Measurements from ENCODE around the gene BCR.

BCR gene

DNA sequence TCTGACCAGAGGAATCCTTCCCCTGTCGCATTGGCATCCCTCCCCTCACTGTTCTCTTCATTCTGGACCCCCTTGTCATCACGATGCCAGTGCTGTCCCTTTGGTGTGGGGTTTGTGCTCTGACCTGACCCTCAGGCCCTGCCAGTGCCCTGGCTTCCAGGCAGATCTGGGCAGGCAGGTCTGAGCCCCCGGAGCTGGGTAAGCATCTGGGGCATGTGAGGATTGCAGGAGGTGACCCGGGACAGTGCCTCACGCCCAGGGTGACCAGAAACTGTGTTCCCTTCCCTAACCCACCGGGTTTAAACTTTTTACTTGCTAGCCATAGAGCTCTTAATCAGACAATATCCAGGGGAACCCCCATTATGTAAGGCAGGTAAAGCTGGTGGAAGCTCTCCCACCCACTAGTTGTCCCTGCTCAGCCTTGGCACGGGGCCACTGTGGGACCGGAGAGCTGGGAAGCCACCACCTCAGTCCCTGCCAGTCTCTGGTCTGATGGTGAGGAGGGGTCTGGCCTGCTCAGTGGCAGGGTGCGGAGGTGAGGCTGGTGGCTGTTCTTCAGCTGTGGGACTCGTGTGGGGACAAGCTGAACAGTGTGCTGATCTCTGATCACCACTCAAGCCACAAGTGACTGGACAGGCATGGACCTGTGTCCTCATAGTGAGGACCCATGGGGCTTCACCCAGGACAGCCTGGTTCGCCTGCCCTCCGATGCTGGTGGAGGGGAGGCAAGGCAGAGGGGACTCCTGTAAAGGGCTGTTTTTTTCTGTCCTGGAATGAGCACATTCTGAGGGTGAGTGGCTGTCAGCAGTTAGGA lies 38.0 kb downstream of the BCR start:
- DNase-seq, result no peak

DNA sequence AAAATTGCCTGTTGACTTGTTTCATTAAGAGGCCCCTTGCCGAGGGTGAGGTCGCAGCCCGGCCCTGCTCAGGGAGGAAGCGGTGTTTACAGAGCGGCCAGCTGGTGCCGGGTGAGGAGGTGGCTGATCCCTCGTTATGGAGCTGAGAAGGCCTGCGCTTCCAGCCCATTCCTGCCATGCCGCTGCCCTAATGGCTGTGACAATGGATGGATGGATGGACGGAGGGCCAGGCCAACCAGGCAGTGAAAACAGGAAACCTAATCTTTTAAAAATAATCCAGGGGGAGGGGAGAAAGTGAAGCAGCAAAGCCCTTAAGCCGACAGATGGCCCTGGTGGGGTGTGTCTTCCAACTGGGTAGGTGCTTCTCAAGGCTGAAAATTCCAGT lies 38.5 kb downstream of the BCR start:
- peak; percentile 56 for DNase-seq

DNA sequence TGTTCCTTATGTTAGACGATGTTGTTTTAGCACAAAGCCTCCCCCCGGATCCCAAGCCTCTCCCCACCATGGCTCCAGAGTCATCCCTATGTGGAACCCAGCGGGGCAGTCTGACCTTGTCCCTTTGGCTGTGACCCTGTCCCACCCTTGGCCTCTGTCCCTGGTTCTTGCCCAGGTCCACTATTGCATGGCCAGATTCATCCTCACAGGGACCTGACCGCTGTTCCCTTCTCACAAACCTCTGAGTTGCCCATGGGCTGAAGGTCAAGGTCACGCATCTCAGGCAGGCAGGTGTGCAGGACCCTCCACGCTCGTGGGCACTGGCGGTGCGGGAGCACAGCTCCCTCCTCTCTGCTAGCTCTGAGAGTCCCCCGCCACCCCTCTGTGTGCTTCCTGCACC lies 39.0 kb downstream of the BCR start:
- DNase-seq, result no peak

DNA sequence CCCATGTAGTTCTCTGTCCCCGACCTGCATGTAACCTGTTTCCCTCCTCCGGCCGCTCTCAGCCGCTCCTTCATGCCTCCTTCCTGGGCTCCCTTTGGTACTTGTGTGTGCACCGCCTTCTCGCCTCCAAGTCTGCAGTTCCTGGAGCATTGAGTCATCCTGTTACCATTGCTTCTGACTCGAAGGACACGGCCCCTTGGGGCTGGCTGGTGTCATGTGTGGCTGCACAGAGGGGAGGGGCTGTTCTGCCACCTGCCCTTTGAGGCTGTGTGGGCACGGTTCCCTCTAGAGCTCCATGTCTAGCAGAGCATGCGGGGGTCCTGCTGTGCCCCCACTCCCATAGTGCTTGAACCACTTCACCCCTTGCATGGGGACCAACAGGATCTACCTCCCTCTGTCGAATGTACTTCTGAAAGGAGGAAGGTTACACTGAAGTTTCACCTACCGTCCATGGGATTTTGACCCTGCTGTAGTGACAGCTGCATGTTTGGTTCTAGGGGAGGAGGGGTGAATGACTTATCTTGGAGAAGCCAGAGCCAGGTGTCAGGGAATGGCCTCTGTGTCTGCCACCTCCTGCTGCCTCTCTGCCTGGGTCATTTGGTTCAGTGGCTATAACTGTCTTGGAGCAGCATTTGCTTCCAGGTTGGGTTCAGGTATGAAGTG lies 39.6 kb downstream of the BCR start:
- peak; percentile 73 for DNase-seq

DNA sequence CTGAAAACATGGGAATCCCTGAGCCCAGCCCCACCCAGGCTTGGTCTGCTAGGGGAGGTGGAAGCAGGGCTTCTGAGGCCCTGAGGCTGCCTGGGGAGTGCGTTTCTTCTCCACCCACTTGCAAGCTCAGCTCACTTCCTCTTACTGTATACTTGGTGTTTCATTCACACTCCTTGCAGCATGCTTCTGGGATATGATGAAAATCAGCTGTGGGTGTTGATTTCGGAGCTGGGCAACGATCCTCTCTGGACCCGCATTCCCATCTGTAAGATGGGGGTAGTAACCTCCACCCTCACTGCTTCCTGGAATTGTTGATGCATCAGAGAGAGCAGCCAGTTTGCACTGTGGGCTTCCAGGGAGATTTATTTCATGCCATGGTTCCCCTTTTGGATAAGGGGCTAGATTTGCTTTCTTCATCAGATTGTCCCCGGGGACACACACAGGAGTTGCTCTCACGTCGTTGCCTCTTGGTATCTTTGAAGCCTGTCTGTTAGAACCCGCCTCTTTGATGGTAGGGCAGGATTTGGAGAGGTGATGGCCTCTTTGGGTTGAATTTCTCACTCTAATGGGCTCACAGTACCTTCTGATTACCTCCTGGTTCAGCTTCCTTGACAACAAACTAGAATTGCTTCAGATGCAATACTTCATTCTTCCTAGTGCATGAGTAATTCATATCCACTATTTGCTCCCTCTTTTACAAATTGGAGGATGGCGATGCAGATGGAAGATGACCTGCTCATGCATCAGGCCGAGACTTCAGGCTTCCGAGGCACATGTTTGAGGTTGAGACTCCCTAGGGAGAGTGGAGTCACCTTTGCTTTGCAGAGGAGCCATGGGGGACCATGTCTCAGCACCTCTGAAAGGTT lies 40.4 kb downstream of the BCR start:
- peak; percentile 38 for DNase-seq

DNA sequence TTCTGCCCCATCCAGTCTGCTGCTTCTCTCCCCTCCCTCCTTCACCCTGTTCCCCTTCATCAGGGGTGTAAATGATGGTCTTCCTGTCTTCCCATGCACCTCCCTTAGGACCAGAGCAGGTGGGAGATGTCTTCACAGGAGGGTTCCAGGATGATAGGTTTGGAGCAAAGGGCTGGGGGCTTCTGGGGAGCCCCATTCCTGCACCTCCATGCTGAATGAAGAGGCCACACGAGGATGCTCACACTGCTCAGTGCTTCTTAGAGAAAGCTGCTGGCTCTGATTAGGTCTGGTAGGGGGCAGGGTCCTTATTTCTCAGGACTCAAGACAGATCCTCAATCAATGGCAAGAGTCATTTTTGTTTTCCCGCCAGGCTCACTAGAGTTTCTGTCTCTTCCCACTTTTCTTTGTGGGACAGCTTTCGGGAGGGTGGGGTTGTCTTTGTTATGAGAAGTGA lies 41.1 kb downstream of the BCR start:
- no peak for DNase-seq

DNA sequence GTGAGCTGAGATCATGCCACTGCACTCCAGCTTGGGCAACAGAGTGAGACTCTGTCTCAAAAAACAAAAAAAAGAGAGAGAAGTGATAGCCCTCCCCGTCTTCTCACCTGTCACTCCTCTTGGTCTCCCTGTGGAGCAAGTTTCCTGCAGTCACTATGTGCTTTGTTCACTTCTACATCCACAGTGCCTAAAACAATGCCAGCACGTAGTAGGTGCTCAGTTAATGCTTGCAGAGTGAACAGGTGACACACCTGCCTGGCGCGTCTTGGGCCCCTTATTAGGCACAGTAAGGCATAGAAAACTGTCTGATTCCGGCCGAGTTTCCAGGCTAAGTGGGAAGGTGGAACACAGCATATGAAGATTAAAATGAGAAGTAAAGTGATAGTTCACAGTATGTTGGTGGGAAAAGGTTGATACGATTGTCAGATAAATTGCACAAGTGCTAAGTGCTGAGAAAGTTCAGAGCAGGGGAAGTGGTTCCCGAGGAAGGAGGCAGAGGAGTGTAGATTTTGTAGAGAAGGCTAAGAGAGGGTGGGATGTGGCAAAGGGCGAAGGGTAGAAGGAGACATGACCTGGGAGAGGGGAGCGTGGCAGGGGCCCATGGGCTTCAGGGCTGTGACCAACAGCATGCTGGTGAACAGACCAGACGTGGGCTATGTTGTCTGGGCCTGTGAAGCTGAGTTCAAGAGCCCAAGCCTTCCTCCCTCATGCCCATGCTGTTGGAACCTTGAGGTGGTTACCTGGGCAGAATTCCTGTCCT lies 41.9 kb downstream of the BCR start:
- no peak for DNase-seq

DNA sequence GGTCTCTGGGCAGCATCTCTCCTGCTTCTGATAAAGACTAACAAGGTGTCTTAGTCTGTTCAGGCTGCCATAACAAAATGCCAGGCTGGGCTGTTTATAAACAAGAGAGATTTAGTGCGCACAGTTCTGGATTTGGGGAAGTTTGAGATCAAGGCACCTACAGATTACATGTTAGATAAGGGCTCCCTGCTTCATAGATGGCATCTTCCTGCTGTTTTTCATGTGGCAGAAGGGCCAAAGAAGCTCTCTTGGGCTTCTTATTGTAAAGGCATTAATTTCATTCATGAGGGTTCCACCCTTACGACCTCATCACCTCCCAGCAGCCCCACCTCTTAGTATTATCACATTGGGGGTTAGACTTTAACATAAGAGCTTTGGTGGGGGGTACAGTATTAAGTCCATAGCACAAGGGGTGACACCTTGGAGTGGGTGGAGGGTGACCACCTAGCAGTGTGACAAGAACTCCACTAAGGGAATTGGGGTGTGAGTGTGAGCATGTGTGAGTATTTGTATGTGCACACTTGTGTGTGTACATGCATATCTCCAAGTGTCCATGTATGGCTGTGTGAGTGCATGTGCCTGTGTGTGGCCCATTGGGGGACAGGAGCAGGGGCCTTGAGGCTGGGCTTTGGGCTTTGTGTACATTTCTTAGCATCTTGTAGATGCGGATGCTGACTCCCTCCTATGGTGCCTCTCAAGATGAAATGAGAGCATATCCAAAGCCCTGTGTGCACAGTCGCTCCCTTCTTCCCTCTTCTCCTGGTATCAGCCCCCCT lies 42.7 kb downstream of the BCR start:
- no peak for DNase-seq

DNA sequence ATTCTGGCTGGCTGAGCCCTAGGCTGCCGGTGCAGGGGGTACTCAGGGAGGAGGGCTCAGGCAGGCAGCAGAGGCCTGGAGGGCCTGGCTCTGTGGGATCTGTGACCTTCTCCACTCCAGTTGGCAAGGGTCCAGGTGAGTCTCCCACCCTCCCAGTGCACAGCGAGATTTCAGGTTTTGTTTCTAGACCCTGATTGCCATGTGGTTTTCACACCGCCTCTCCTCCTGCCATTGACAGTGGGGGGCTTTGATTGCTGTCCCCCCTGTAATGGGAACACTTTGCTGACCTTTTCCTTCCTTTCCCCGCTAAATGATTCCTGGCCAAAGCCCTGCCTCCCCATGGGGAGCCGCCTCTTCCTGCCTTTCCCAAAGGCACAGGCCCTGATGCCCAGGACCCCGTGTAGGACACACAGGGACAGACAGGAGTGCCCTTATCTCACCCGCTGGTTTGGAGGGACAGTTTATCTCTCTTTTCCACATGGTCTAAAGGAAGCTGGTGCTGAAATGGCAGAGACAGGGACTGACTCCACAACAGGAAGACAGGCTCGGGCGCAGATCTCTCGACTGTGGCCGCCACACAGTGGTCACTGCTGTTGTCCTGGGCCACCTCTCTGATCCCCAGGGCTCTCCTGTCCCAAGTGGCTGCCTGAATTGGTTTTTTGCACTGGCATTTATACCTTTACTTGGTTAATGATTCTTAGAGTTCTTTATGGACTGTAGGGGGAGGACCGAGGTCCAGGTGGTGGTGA lies 43.4 kb downstream of the BCR start:
- DNase-seq, result peak; percentile 91

DNA sequence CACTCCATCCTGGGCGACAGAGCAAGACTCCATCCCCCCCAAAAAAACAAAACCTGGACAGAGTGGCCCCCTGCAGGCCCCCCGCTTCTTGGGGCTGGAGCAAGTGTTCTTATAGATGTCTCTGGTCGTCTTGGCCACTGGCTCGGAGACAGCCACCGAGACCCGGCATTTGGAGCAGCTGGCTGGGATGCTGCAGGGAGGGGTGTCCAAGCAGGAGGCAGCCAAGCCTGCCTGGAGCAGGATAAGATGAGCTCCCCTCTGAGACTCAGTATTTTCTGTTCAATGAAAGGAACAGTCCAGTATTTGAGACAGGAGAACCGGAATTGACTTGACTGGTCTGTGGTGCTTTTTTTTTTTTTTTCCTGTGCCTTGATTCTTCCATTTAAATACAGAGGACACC lies 44.5 kb downstream of the BCR start:
- no peak for DNase-seq

DNA sequence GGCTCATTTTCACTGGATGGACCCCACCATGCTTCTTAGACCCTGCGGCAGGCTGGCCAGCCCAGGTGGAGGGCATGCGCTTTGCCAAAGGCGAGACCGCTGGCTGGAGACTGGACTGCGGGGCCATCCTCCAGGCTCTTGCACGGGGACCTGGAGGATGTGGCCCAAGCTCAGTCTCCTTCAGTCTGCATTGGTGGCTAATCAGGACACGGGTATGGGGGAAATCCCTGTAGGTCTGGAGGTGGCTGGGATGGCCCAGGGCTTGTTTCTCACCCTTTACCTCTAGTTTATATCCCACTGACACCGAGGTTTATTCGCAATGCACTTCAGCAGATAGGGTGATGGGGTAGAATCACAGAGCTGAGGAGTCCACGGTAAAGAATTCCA lies 45.0 kb downstream of the BCR start:
- no peak for DNase-seq

DNA sequence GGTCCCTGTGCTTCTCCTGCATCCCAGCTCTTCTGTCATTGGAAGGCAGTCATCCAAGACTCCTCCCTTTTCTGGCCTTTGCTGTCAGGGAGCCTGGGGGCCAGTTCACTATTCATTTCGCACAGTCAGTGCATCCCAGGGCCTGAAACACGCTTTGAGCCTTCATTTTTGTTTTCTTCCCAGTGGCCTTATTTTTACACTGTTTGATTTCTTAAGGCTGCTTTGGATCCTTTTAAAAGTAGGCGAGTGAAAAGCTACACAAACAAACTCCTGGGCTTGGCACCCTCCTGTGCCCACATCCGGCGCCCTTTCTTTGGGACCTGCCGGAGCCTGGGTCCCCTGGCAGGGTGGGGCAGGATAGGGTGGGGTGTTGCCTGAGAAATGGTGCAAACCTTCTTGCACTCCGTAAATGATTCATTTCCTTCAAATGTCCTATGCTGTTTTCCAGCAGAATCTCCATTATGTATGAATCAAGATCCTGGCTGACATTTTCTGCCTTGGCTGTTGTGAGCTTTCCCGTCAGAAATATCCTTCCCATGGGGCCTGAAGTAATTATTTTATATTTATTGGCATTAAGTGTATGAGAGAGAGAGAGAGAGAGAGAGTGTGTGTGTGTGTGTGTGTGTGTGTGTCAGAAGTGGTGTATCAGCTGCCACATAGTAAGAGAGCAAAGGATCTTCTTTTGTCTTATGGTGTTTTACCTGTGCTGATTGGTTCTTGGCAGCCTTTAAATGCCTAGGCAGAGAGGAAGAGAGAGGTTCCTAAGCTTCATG lies 45.6 kb downstream of the BCR start:
- peak; percentile 20 for DNase-seq

DNA sequence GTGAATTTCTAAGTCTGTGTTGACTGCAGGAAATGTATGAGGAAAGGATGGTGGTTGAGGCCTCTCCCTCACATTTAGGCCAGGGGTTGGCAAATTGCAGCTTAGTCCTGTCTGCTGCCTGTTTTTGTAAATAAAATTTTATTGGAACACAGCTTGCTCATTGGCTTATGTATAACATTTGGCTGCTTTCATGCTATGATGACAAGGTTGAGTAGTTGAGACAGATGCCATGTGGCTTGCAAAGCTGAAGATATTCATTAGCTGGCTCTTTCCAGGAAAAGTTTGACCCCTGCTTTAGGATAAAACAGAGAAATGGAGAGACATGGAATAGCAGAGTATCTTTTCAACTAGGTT lies 46.2 kb downstream of the BCR start:
- DNase-seq, result no peak

DNA sequence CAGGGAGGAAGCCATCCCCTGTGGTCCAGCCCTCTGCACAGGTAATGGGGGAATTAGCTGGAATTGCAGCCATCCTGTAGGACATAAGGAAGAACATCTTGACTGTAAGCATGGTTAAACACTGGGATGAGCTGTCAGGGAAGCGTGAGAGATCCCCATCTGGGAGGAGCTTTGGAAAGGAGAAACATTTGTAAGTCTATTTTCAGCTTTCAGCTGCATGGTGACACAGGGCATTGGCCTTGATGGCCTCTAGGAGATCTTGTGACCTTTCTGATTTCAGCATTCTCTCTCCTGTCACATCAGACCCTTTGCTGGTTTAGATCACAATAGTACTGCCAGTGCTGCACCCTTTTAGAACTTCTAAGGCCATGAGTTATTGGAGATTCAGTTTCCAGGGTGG lies 47.1 kb downstream of the BCR start:
- DNase-seq, result no peak

DNA sequence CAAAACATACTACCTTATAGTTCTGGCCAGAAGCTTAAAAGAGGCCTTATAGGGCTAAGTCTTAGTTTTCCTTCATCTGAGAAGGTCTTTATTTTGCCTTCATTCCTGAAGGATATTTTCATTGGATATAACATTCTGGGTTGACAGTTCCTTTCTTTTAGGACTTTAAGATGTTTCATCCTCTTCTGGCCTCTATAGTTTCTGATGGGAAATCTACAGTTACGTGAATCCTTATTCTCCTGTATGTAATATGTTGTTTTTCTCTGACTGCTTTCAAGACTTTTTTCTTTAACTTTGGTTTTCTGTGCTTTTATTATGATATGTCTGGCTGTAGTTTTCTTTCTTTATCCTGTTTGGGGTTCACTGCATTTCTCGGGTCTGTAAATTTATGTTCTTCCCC lies 48.2 kb downstream of the BCR start:
- DNase-seq, result no peak

DNA sequence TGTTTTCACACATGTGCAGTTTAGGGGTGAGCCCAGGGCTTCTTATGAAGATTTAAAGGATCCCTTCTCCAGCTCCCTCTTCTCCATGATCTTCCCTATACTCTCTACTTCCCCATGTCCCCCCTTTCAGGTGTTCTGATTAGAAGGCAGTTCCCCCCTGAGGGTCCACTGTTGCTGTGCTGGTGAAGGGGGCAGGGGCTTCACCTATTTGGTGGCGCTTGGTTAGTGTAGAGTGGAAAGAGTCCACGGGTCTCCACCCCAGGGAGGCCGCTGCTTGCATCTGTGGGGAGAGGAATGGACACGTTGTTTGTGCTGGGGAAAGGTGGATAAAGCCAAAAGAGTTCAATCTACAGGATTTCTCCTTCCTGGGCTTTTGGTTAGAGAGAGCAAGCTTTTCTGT lies 49.3 kb downstream of the BCR start:
- no peak for DNase-seq

DNA sequence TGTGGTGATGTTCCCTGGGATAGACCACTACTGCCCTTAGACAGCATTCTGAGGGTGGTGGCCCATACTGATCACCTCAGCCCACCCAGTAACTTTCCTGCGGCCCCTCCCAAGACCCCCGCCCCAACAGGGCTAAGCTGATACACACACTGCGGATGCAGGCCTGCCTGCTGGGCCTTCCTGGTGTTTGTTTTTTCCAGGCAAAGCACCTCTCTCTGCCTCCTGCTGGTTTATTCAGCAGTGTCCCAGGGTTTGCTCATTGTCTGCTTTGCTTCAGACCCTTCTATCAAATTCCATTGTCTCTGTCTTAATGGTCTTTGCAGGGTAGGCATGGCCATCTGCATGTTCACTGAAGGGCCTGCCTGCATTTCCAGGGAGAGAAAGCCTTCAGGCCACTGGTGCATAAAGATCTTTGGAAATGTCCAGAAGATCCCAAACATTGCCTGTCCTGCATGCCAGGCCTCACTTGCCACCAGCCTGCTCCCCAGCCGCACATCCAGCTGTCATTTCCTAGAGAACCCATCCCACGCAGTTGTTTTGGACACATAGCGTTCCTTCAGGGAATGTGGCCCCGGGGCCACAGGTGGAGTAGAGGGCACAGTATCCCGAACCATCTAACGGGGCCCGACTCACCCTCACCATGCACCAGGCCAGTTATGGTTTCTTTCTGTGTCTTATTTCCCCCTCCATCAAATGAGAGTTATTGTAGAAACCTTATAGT lies 50.2 kb downstream of the BCR start:
- DNase-seq, result no peak

DNA sequence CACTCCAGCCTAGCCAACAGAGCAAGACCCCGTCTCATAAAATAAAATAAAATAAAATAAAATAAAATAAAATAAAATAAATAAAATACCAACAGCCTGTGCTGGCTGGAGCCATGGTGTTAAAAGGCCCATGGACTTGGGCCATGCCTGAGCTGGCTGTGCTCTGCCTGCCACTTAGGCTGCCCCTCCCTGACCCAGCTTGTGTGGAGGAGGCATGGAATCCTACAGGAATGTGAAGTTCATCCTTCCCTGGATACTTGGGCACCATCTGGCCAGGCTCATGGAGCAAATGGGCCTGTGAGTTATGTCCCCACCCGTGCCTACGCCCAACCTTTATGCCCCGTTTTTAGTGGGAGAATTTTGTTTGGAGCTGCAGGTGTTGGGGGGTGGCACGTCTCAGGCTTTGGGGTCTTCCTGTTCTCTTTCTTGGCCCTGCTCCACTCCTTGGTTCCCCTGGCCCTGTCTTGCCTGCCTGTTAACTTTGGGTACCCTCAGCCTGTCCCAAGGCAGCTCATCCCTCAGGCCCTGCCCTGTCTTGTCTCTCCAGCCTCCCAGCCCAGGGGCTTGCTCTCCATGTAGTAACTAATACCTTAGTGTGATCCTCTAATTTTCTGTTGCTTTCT lies 51.3 kb downstream of the BCR start:
- no peak for DNase-seq

Measured in hematopoietic multipotent progenitor cell treated with erythropoietin and hydrocortisone succinate and interleukin-3 and kit ligand, for 8 days (in vitro differentiated cells).